ENCODE data around the gene FGFR2.

DNA sequence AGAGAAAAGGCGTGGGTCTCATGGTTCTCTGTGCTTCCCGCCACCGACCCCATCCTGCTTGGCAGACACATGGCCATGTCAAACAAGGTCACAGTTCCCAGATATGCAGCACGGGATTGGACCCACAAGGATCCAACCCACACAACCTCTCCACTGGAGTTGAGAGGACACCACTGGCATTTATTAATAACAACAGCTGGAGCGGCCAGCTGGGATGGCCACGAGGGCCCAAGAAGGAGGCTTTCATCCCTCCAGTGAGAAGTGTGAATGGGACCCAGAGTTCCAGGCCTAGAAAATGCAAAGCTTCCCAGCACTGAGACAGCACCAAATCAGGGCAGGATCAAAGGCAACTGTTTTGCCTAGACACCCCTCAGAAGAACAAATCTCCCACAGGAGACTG is 31.5 kb downstream of the FGFR2 start:
- TF ChIP-seq, protein P1, sequence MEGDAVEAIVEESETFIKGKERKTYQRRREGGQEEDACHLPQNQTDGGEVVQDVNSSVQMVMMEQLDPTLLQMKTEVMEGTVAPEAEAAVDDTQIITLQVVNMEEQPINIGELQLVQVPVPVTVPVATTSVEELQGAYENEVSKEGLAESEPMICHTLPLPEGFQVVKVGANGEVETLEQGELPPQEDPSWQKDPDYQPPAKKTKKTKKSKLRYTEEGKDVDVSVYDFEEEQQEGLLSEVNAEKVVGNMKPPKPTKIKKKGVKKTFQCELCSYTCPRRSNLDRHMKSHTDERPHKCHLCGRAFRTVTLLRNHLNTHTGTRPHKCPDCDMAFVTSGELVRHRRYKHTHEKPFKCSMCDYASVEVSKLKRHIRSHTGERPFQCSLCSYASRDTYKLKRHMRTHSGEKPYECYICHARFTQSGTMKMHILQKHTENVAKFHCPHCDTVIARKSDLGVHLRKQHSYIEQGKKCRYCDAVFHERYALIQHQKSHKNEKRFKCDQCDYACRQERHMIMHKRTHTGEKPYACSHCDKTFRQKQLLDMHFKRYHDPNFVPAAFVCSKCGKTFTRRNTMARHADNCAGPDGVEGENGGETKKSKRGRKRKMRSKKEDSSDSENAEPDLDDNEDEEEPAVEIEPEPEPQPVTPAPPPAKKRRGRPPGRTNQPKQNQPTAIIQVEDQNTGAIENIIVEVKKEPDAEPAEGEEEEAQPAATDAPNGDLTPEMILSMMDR (IDR thresholded peaks at IDR 0.05; ENCODE audit: insufficient read depth, low read depth, low read length), result no peak
- no peak for TF ChIP-seq EZH2 (IDR thresholded peaks at IDR 0.05; ENCODE audit: insufficient read depth, low read length)

Data from astrocyte (in vitro differentiated cells and primary cell).